ENCODE data around the gene ATP10B.

ATP10B gene

GRCh38 chr5:160675988-160676387 is 176.0 kb downstream of the ATP10B start:
- DNase-seq, result no peak

- no peak for DNase-seq
These were observed 177.1 kb downstream of the ATP10B start for GRCh38 chr5:160674901-160675300.

- DNase-seq, result no peak
These were observed 179.5 kb downstream of the ATP10B start for GRCh38 chr5:160672521-160672920.

GRCh38 chr5:160668356-160668755 is 183.7 kb downstream of the ATP10B start:
- DNase-seq, result no peak

- DNase-seq, result no peak
These were observed 184.9 kb downstream of the ATP10B start for GRCh38 chr5:160667160-160667559.

- no peak for DNase-seq
These were observed 186.6 kb downstream of the ATP10B start for GRCh38 chr5:160665460-160665859.

GRCh38 chr5:160660132-160660531 is 191.9 kb downstream of the ATP10B start:
- DNase-seq, result no peak

- DNase-seq, result no peak
These were observed 194.2 kb downstream of the ATP10B start for GRCh38 chr5:160657622-160658458.

GRCh38 chr5:160657068-160657507 is 194.9 kb downstream of the ATP10B start:
- no peak for DNase-seq

GRCh38 chr5:160655717-160656116 is 196.3 kb downstream of the ATP10B start:
- no peak for DNase-seq

- no peak for DNase-seq
These were observed 200.0 kb downstream of the ATP10B start for GRCh38 chr5:160651692-160652645.

- DNase-seq, result no peak
These were observed 202.7 kb downstream of the ATP10B start for GRCh38 chr5:160649304-160649703.

GRCh38 chr5:160646033-160646432 is 206.0 kb downstream of the ATP10B start:
- no peak for DNase-seq

GRCh38 chr5:160643616-160644240 is 208.3 kb downstream of the ATP10B start:
- no peak for DNase-seq

- no peak for DNase-seq
These were observed 210.6 kb downstream of the ATP10B start for GRCh38 chr5:160641405-160641804.

- no peak for DNase-seq
These were observed 211.6 kb downstream of the ATP10B start for GRCh38 chr5:160640406-160640805.

GRCh38 chr5:160638161-160638742 is 213.8 kb downstream of the ATP10B start:
- DNase-seq, result no peak

GRCh38 chr5:160637357-160638090 is 214.5 kb downstream of the ATP10B start:
- no peak for DNase-seq

- DNase-seq, result no peak
These were observed 216.3 kb downstream of the ATP10B start for GRCh38 chr5:160635663-160636062.

- DNase-seq, result no peak
These were observed 217.0 kb downstream of the ATP10B start for GRCh38 chr5:160635046-160635445.

GRCh38 chr5:160629003-160629402 is 223.0 kb downstream of the ATP10B start:
- DNase-seq, result no peak

GRCh38 chr5:160628619-160628968 is 223.4 kb downstream of the ATP10B start:
- no peak for DNase-seq

Data from CD4-positive, alpha-beta T cell treated with Interferon alpha-2 for 1 hour (primary cell).